Naive thymus-derived CD4-positive, alpha-beta T cell (primary cell): ENCODE results near the gene PHIP. TPM values are rescaled to one million over a fixed set of nuclear protein-coding genes. Genes with fewer than 3 reads are reported as not detected.
"Not testable (repeated sequence)": the region's sequence is repeated elsewhere in the genome, so short reads cannot be mapped to it uniquely, and the experiment has no call there.

Source experiments
- ATAC-seq: fragments of 150-1000 bp; cut with Tn5 transposase; 2 replicates; pipeline ENCODE4 v1.10.0; 2021; ENCODE audit warnings: mild to moderate bottlenecking, moderate library complexity
- CTCF ChIA-PET: fragments of 350-600 bp; sonication (Branson Sonifier 250); formaldehyde crosslinking; loops from one replicate; lab custom pipeline; 2021; ENCODE audit warnings: antibody characterized with exemption; lab: Charles Lee
- POLR2A ChIA-PET: fragments of 350-600 bp; sonication (Branson Sonifier 250); formaldehyde crosslinking; loops from one replicate; lab custom pipeline; 2021; ENCODE audit warnings: antibody characterized with exemption, inconsistent platforms; lab: Charles Lee
- DNase-seq, 9 donors: peaks; one replicate each; pipeline versions ENCODE4 v3.0.0 to v3.0.0-alpha.2; 2020 to 2022; ENCODE audit warnings: mixed read lengths in 1 of 9
- H3K27ac ChIP-seq: one replicate; pipeline ENCODE4 v1.7.0; 2013; ENCODE audit warnings: mild to moderate bottlenecking, low read depth, low read length, moderate library complexity
- H3K27me3 ChIP-seq, 2 donors: one replicate each; pipeline ENCODE4 v1.7.0; 2013; ENCODE audit warnings: low read length in 2 of 2, mild to moderate bottlenecking in 2 of 2, moderate library complexity in 2 of 2; ENCODE audit not compliant: control insufficient read depth in 2 of 2, insufficient read depth in 2 of 2
- H3K36me3 ChIP-seq, 3 experiments: 1 replicate in 2 of 3; 2 replicates in 1 of 3; pipeline ENCODE4 v1.7.0; 2013; ENCODE audit warnings: low read length in 3 of 3, mild to moderate bottlenecking in 3 of 3, moderate library complexity in 1 of 3; ENCODE audit not compliant: insufficient read depth in 3 of 3, control insufficient read depth in 2 of 3
- H3K4me1 ChIP-seq, 2 donors: one replicate each; pipeline ENCODE4 v1.7.0; 2013; ENCODE audit warnings: low read length in 2 of 2, mild to moderate bottlenecking in 2 of 2, moderate library complexity in 1 of 2; ENCODE audit not compliant: control insufficient read depth in 2 of 2, insufficient read depth in 2 of 2
- H3K4me3 ChIP-seq: 2 replicates; pipeline ENCODE4 v1.7.0; 2013; ENCODE audit warnings: mild to moderate bottlenecking, low read length
- H3K9me3 ChIP-seq, 3 experiments: 1 replicate in 2 of 3; 2 replicates in 1 of 3; pipeline ENCODE4 v1.7.0; 2013; ENCODE audit warnings: low read length in 3 of 3; ENCODE audit not compliant: control insufficient read depth in 2 of 3
- H3K27ac Mint-ChIP-seq, 9 donors: one replicate each; pipeline ENCODE4 v1.8.0; 2020 to 2022; ENCODE audit warnings: mixed read lengths in 9 of 9, mild to moderate bottlenecking in 8 of 9, moderate library complexity in 5 of 9, inconsistent platforms in 2 of 9
- H3K27me3 Mint-ChIP-seq, 5 donors: one replicate each; pipeline ENCODE4 v1.8.0; 2021 to 2022; ENCODE audit warnings: mixed read lengths in 5 of 5, mild to moderate bottlenecking in 1 of 5
- H3K36me3 Mint-ChIP-seq, 5 donors: one replicate each; pipeline ENCODE4 v1.8.0; 2020 to 2022; ENCODE audit warnings: mixed read lengths in 5 of 5, mild to moderate bottlenecking in 3 of 5, inconsistent platforms in 1 of 5
- H3K4me1 Mint-ChIP-seq, 7 donors: one replicate each; pipeline ENCODE4 v1.8.0; 2020 to 2022; ENCODE audit warnings: mixed read lengths in 7 of 7, mild to moderate bottlenecking in 3 of 7, inconsistent platforms in 1 of 7
- H3K4me3 Mint-ChIP-seq, 10 donors: one replicate each; pipeline ENCODE4 v1.8.0; 2020 to 2022; ENCODE audit warnings: mild to moderate bottlenecking in 10 of 10, mixed read lengths in 10 of 10, moderate library complexity in 6 of 10, inconsistent platforms in 2 of 10
- H3K9me3 Mint-ChIP-seq, 11 donors: one replicate each; pipeline ENCODE4 v1.8.0; 2020 to 2022; ENCODE audit warnings: mixed read lengths in 11 of 11, mild to moderate bottlenecking in 4 of 11, inconsistent platforms in 1 of 11, moderate library complexity in 1 of 11
- intact Hi-C, 2 donors: fragments of 100-400 bp; cut with micrococcal nuclease; formaldehyde crosslinking; loops; one replicate each; pipeline ENCODE4 v1.15.1; 2023
- polyA plus RNA-seq, 2 donors: library from polyadenylated mRNA; unstranded; fragments of 300-500 nt; fragmentation: Illumina TruSeq; gene quantifications; one replicate each; pipeline ENCODE4 v1.2.3, GENCODE V29; 2021
- total RNA-seq, 6 experiments: library from RNA in 5 of 6; stranded (reverse) in 5 of 6; gene quantifications; 1 replicate in 5 of 6; 2 replicates in 1 of 6; pipeline ENCODE4 v1.2.3 and lab custom pipeline; 2021 to 2026

The PHIP gene
- total and polyA plus RNA-seq, 7 experiments from 2014 or later: 13.4 to 46.8 (median 41.3) TPM

DNA sequence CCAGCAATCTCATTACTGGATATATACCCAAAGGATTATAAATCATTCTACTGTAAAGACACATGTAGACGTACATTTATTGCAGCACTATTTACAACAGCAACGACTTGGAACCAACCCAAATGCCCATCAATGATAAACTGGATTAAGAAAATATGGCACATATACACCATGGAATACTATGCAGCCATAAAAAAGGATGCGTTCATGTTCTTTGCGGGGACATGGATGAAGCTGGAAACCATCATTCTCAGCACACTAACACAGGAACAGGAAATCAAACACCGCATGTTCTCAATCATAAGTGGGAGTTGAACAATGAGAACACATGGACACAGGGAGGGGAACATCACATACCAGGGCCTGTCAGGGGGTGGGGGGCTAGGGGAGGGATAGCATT lies 188.2 kb downstream of the PHIP start:
- H3K4me1 Mint-ChIP-seq, H3K4me1 ChIP-seq, H3K4me3 ChIP-seq, intact Hi-C loops, ATAC-seq, DNase-seq, H3K27me3 Mint-ChIP-seq, POLR2A ChIA-PET, H3K27me3 ChIP-seq, H3K9me3 ChIP-seq, H3K27ac ChIP-seq, H3K27ac Mint-ChIP-seq, CTCF ChIA-PET, H3K4me3 Mint-ChIP-seq, H3K36me3 ChIP-seq: not testable (repeated sequence)
- Mint-ChIP-seq H3K9me3 (peaks cover 0 to 12% (median 3%) of the 10 kb centered on the region in 11 donors), H3K36me3 (peaks cover 7 to 46% (median 24%) of the 10 kb centered on the region in 5 donors)

Other genes with a start within 250 kb of the PHIP start
- gene IRAK1BP1, start 210.7 kb downstream of the PHIP start, total RNA-seq: 1 to 10 TPM in 4 of 5 experiments, under 1 TPM in 1; 0.71 to 3.6 (median 3.1) TPM
- 1 to 10 TPM in 1 of 2 donors, under 1 TPM in 1; 0.76 to 1.2 TPM for gene IRAK1BP1, start 210.7 kb downstream of the PHIP start, polyA plus RNA-seq
- gene HMGN3, start 156.4 kb upstream of the PHIP start, total RNA-seq: 10 to 100 TPM; 28.8 to 59.7 (median 45.5) TPM
- 100 to 1,000 TPM in 1 of 2 donors, 10 to 100 TPM in 1; 80.2 to 110 TPM for gene HMGN3, start 156.4 kb upstream of the PHIP start, polyA plus RNA-seq